Esophagus muscularis mucosa (tissue), 4 donors: ENCODE measurements around the gene SH3BP4. TPM values are rescaled to one million over a fixed set of nuclear protein-coding genes. Genes with fewer than 3 reads are reported as not detected.

Experiments
- DNase-seq: peaks from one replicate; pipeline ENCODE4 v3.0.0-alpha.2; 2017; ENCODE audit errors: extremely low spot score
- H3K27ac ChIP-seq, 4 donors: fragments of 200-600 bp; sonication (generic); replicated peaks in 1 of 4; 1 replicate in 3 of 4; 2 replicates in 1 of 4; pipeline ENCODE4 v1.5.1; 2016 to 2019; ENCODE audit warnings: mild to moderate bottlenecking in 1 of 4
- H3K27me3 ChIP-seq, 4 donors: fragments of 200-600 bp; sonication (generic); one replicate each; pipeline versions ENCODE4 v1.5.1 to v1.6.0; 2016 to 2019
- H3K36me3 ChIP-seq, 4 donors: fragments of 200-600 bp; sonication (generic); one replicate each; pipeline ENCODE4 v1.5.1; 2016 to 2019
- H3K4me1 ChIP-seq, 4 donors: fragments of 200-600 bp; sonication (generic); one replicate each; pipeline ENCODE4 v1.5.1; 2016 to 2019
- H3K4me3 ChIP-seq, 4 donors: fragments of 200-600 bp; sonication (generic); 1 replicate in 2 of 4; 2 replicates in 2 of 4; pipeline ENCODE4 v1.5.1; 2016 to 2019; ENCODE audit warnings: mild to moderate bottlenecking in 4 of 4, moderate library complexity in 1 of 4
- H3K9me3 ChIP-seq, 4 donors: fragments of 200-600 bp; sonication (generic); 1 replicate in 3 of 4; 2 replicates in 1 of 4; pipeline ENCODE4 v1.5.1; 2016 to 2019
- EP300 ChIP-seq: sonication (generic); formaldehyde crosslinking; IDR thresholded peaks from one replicate; pipeline ENCODE4 v1.6.1; 2017; ENCODE audit warnings: antibody characterized with exemption
- POLR2A ChIP-seq: fragments of 450-650 bp; IDR thresholded peaks from one replicate; pipeline ENCODE4 v1.6.1; 2017; ENCODE audit warnings: antibody characterized with exemption, moderate library complexity, mild to moderate bottlenecking, low read depth
- POLR2AphosphoS5 ChIP-seq, 2 donors: sonication (generic); formaldehyde crosslinking; IDR thresholded peaks; one replicate each; pipeline ENCODE4 v1.6.1; 2017; ENCODE audit warnings: antibody characterized with exemption in 2 of 2
- WGBS: methylation state at CpG from one replicate; pipeline ENCODE4 v1.1.5; 2018; 5-methylcytosine and 5-hydroxymethylcytosine counted together
- intact Hi-C: fragments of 100-400 bp; cut with DNase I; formaldehyde crosslinking; loops from one replicate; pipeline ENCODE4 v1.15.1; 2023
- total RNA-seq, 4 donors: library from RNA; depleted of rRNA; stranded (reverse); fragments of >200 nt; gene quantifications; one replicate each; pipeline versions ENCODE4 v1.1.0 to v1.2.1, GENCODE V29; 2016
- TF ChIP-seq, protein P1 (sequence below), 3 experiments: fragments of 200-600 bp in 2 of 3; fragments of 450-650 bp in 1 of 3; sonication (generic) in 2 of 3; IDR thresholded peaks; one replicate each; pipeline ENCODE4 v1.5.1; 2017 to 2019; ENCODE audit warnings: antibody characterized with exemption in 3 of 3, mild to moderate bottlenecking in 2 of 3, moderate library complexity in 1 of 3

SH3BP4 gene
- total RNA-seq, 4 donors from 2014 or later: 25.3 to 63.1 (median 48.4) TPM

DNA sequence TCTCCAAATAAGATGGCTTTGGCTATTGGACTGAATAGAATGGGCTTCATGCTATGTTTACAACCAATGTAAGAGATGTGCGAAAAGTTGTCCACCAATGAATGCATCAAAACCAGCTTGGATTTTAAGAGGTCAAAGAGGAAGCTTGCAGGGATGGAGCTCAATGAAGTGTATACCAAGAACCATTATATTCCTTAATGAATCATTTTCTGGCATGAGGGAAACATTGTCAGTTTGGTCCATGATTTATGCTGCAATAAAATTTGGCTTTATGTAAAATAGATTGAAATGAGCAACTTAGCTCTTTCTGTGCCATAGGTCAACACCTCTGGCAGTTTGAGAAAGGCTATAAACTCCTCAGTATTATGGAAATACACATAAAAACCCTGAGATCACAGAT, 107.3 kb downstream of the SH3BP4 start:
- intact Hi-C loops: loop anchor here (10.0 kb wide), 1 partner anchor 174 kb away; no protein-coding TSS in a partner anchor
- H3K27me3 ChIP-seq: no peaks in the 10 kb centered on the region
- TF ChIP-seq, protein P1, sequence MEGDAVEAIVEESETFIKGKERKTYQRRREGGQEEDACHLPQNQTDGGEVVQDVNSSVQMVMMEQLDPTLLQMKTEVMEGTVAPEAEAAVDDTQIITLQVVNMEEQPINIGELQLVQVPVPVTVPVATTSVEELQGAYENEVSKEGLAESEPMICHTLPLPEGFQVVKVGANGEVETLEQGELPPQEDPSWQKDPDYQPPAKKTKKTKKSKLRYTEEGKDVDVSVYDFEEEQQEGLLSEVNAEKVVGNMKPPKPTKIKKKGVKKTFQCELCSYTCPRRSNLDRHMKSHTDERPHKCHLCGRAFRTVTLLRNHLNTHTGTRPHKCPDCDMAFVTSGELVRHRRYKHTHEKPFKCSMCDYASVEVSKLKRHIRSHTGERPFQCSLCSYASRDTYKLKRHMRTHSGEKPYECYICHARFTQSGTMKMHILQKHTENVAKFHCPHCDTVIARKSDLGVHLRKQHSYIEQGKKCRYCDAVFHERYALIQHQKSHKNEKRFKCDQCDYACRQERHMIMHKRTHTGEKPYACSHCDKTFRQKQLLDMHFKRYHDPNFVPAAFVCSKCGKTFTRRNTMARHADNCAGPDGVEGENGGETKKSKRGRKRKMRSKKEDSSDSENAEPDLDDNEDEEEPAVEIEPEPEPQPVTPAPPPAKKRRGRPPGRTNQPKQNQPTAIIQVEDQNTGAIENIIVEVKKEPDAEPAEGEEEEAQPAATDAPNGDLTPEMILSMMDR (IDR thresholded peaks at IDR 0.05): no peak
- no peak for TF ChIP-seq POLR2AphosphoS5 (IDR thresholded peaks at IDR 0.05)
- no peak for TF ChIP-seq POLR2A
- TF ChIP-seq EP300: no peak
- DNase-seq: no peak
- no peak overlapping the region for H3K4me3 ChIP-seq
- H3K9me3 ChIP-seq: no peaks in the 10 kb centered on the region
- H3K36me3 ChIP-seq: peaks cover 2 to 11% (median 8%) of the 10 kb centered on the region in 4 donors
- H3K27ac ChIP-seq: no peak overlapping the region
- 100% methylated on average over 1 of the region's 1 CpG for WGBS
- peaks cover 0 to 14% (median 12%) of the 10 kb centered on the region in 4 donors for H3K4me1 ChIP-seq

DNA sequence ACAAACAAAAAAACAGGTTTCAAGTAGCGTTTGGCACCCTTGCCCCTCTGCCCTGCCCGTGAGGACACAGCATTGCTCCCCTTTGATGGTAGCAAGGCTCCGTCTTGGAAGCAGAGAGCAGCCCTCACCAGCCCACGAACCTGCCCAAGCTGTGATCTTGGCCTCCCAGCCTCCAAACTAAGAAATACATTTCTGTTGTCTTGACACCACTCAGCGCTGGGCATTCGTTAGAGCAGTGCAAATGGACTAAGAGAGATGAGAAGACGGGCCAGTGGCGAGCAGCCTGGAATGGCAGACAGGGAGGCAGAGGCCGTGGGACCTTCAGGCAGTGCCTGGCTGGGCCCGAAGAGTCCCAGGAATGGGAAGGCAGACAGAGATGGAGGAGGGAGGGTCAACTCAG, 109.8 kb downstream of the SH3BP4 start:
- intact Hi-C loops: no loop called here
- peaks cover 0 to 26% (median 14%) of the 10 kb centered on the region in 4 donors for H3K4me1 ChIP-seq
- H3K9me3 ChIP-seq: no peaks in the 10 kb centered on the region
- no peaks in the 10 kb centered on the region for H3K36me3 ChIP-seq
- DNase-seq: no peak
- H3K27ac ChIP-seq: no peak overlapping the region
- no peak overlapping the region for H3K4me3 ChIP-seq
- 89% methylated on average over 10 of the region's 10 CpGs for WGBS
- H3K27me3 ChIP-seq: no peaks in the 10 kb centered on the region
- TF ChIP-seq POLR2AphosphoS5 (IDR thresholded peaks at IDR 0.05) (no peak), POLR2A (no peak), EP300 (no peak)
- TF ChIP-seq, protein P1 (IDR thresholded peaks at IDR 0.05): no peak

- TF ChIP-seq POLR2AphosphoS5 (IDR thresholded peaks at IDR 0.05) (peak in 1 of 2 donors; percentile 59), POLR2A (no peak)
Observed at GRCh38 chr2:235063471-235063961, 111.7 kb downstream of the SH3BP4 start.

DNA sequence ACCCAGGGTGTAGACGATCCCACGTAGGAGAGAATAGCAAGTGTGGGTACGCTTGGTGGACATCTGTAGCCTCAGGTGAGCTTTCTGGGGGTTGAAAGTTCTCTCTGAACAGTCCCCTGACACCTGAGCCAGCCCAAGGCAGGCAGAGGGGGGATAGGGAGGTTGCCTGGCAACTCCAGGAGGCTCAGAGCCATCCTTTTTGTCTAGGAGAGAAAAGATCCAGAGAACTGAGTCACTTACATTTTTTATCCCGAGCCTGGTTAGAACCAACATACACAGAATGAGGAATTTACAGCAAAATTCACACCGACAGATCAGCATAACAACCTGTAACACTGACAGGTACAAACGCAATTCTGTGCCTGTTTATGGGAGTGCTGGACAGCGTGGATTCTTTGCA, 113.2 kb downstream of the SH3BP4 start:
- intact Hi-C loops: no loop called here
- no peaks in the 10 kb centered on the region for H3K9me3 ChIP-seq
- H3K27ac ChIP-seq: no peak overlapping the region
- TF ChIP-seq, protein P1 (IDR thresholded peaks at IDR 0.05): no peak
- TF ChIP-seq POLR2A: no peak
- TF ChIP-seq EP300: no peak
- no peak for TF ChIP-seq POLR2AphosphoS5 (IDR thresholded peaks at IDR 0.05)
- peaks cover 0 to 33% (median 15%) of the 10 kb centered on the region in 4 donors for H3K4me1 ChIP-seq
- H3K4me3 ChIP-seq: no peak overlapping the region
- DNase-seq: no peak
- WGBS: 83% methylated on average over 7 of the region's 7 CpGs
- no peaks in the 10 kb centered on the region for H3K36me3 ChIP-seq
- H3K27me3 ChIP-seq: no peaks in the 10 kb centered on the region

More at GRCh38 chr2:235063471-235063961, 111.7 kb downstream of the SH3BP4 start:
- H3K4me1 ChIP-seq: peaks cover 0 to 29% (median 15%) of the 10 kb centered on the region in 4 donors
- no peaks in the 10 kb centered on the region for H3K9me3 ChIP-seq
- 51% methylated on average over 16 of the region's 17 CpGs for WGBS
- H3K4me3 ChIP-seq: no peak overlapping the region
- H3K27ac ChIP-seq: peak overlapping the region; percentile 2 to 70 (median 24)
- intact Hi-C loops: no loop called here
- DNase-seq: no peak
- H3K27me3 ChIP-seq: no peaks in the 10 kb centered on the region
- no peaks in the 10 kb centered on the region for H3K36me3 ChIP-seq

DNA sequence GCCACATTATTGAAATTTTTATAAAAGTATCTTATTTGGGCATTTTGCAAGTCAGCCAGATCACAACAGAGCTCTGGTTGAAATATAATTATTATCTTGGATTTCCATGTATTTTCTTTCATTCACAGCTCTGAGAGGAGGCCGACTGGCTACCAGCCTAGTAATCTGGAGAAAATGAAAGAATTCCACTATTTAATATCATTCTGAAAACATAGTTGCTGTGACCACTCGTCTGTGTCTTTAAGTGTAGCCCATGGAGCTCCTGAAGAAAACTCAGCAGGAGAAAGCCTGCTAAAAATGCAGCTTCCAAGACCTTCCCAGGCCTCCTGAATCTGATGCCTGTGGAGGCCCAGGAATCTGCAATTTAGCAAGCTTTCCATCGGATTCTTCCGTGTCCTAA, 114.7 kb downstream of the SH3BP4 start:
- WGBS: 73% methylated on average over 4 of the region's 4 CpGs
- Histone ChIP-seq H3K27me3 (no peaks in the 10 kb centered on the region), H3K4me3 (no peak overlapping the region), H3K4me1 (peaks cover 0 to 42% (median 17%) of the 10 kb centered on the region in 4 donors), H3K36me3 (no peaks in the 10 kb centered on the region), H3K27ac (no peak overlapping the region), H3K9me3 (no peaks in the 10 kb centered on the region)
- intact Hi-C loops: no loop called here
- DNase-seq: no peak
- TF ChIP-seq POLR2A: no peak
- TF ChIP-seq, protein P1 (IDR thresholded peaks at IDR 0.05): no peak
- no peak for TF ChIP-seq POLR2AphosphoS5 (IDR thresholded peaks at IDR 0.05)
- TF ChIP-seq EP300: no peak
